Thymus (tissue), 14 donors: ENCODE results near the gene MCIDAS. TPM values are rescaled to one million over a fixed set of nuclear protein-coding genes. Genes with fewer than 3 reads are reported as not detected.

Experiments
- DNase-seq, 9 donors: peaks; one replicate each; pipeline ENCODE4 v3.0.0-alpha.2; 2013; ENCODE audit warnings: low spot score in 9 of 9, low read depth in 6 of 9, missing footprints in 1 of 9
- H3K27ac ChIP-seq, 2 donors: one replicate each; pipeline ENCODE4 v1.5.1; 2013; ENCODE audit warnings: control low read depth in 1 of 2, low read depth in 1 of 2, low read length in 1 of 2, mild to moderate bottlenecking in 1 of 2, moderate library complexity in 1 of 2
- H3K27me3 ChIP-seq, 2 donors: one replicate each; pipeline ENCODE4 v1.5.1; 2013; ENCODE audit warnings: low read length in 1 of 2; ENCODE audit not compliant: control insufficient read depth in 2 of 2, insufficient read depth in 1 of 2
- H3K36me3 ChIP-seq, 2 donors: one replicate each; pipeline ENCODE4 v1.5.1; 2013; ENCODE audit warnings: low read length in 1 of 2, mild to moderate bottlenecking in 1 of 2, moderate library complexity in 1 of 2; ENCODE audit not compliant: control insufficient read depth in 2 of 2, insufficient read depth in 2 of 2
- H3K4me1 ChIP-seq, 2 donors: one replicate each; pipeline ENCODE4 v1.5.1; 2013; ENCODE audit warnings: low read length in 2 of 2; ENCODE audit not compliant: control insufficient read depth in 2 of 2, insufficient read depth in 2 of 2
- H3K4me3 ChIP-seq, 2 donors: one replicate each; pipeline ENCODE4 v1.5.1; 2013; ENCODE audit warnings: low read length in 2 of 2, control low read depth in 1 of 2, mild to moderate bottlenecking in 1 of 2
- H3K9me3 ChIP-seq, 2 donors: one replicate each; pipeline ENCODE4 v1.5.1; 2013; ENCODE audit warnings: low read length in 1 of 2, mild to moderate bottlenecking in 1 of 2; ENCODE audit not compliant: control insufficient read depth in 2 of 2, insufficient read depth in 1 of 2
- WGBS: extraction: QIAGEN DNeasy Blood & Tissue Kit; methylation state at CpG from one replicate; pipeline ENCODE4 v1.1.7; 2013; 5-methylcytosine and 5-hydroxymethylcytosine counted together
- long read RNA-seq, 10 donors: transcript quantifications; one replicate each; lab custom pipeline, GENCODE V29; 2026
- polyA plus RNA-seq: library from polyadenylated mRNA; stranded (reverse); fragments of 200-250 nt; gene quantifications from one replicate; pipeline ENCODE4 v1.2.3, GENCODE V29; 2013
- total RNA-seq: library from RNA; stranded (reverse); fragments of 120-200 nt; gene quantifications from one replicate; pipeline ENCODE4 v1.2.4, GENCODE V29; 2013
- donor health status: healthy.

Gene MCIDAS
- total RNA-seq, result not detected
- 0.11 TPM for polyA plus RNA-seq
- long read RNA-seq, donor 1, result 0 reads
- long read RNA-seq, donor 2, result 0 reads
- long read RNA-seq, donor 3, result 0 reads
- long read RNA-seq, donor 4, result 0 reads
- long read RNA-seq, donor 5, result 0 reads
- long read RNA-seq, donor 6, result 0 reads
- long read RNA-seq, donor 7, result 0 reads
- long read RNA-seq, donor 8, result 0 reads
- long read RNA-seq, donor 9, result 0 reads
- long read RNA-seq, donor 10, result 0 reads

DNA sequence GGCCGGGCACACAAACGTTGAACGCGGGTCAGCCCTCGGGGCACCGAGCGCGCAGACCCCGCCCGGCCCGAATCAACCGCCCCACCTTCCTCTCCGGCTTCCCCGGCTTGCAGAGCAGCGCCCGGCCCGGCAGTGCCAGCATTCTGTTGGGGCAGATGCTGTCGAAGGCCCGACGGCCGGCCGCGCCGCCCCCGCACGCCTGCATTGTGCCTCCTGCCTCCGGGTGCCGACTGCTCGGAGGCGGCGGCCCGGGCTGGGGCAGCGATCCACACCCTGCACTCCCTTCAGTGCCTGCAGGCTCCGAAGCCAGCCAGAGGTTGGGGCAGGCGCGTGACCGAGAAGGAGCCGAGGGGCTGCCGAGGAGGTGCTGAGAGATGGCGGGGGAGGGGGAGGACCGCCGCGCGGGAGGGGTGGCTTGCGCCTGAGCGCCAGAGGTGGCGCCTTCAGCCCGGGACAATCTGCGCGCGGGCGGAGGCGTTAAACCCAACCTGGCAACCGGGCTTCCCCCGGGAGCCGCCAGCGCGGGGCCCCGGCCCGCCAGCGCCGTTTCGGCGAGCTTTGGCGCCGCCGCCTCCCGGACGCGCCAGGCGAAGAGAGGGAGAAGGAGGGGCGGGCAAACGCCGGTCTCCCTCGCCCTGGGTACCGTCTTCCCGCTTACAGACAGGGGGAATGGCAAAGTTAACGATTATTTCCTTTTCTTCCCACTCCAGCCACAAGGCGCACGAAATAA lies at the start of gene MCIDAS:
Gene MCIDAS, minus strand, starts transcription at position 382 of the 730 bp plus-strand sequence. Its CDS starts 177 bp downstream, at position 205.
- peak in 2 of 9 donors; percentile 47 to 62 for DNase-seq
- WGBS, result 1% methylated on average over 80 of the region's 80 CpGs
- H3K36me3 ChIP-seq, result peaks cover 0 to 3% of the 10 kb centered on the region in 2 donors
- peaks cover 1 to 4% of the 10 kb centered on the region in 2 donors for H3K9me3 ChIP-seq
- peaks cover 18 to 45% of the 10 kb centered on the region in 2 donors for H3K4me1 ChIP-seq
- no peak within 1 kb of the TSS for H3K27ac ChIP-seq
- H3K27me3 ChIP-seq, result peaks cover 89 to 100% of the 10 kb centered on the region in 2 donors
- peak within 1 kb of the TSS in 1 of 2 donors; percentile 46 for H3K4me3 ChIP-seq

DNA sequence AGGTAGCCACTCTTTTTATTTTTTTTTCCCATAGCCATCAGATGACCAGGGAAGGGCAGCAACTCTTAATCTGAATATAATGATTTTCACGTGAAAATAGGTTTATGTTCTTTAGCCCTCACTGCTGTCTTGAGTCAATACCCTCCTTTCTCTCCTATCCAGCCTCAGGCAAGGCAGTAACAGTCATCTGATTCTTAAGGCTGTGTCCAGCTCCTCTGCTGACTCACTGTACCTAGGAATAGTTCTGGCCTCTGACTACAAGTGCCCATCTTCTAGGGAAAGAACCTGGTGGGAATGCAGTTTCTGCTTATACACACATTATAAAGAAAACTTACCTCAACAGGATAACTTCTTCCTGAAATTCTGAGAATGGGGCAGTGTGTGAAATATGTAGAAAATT lies 49.7 kb upstream of the MCIDAS start:
- 100% methylated on average over 1 of the region's 1 CpG for WGBS
- Histone ChIP-seq H3K36me3 (peaks cover 28 to 70% of the 10 kb centered on the region in 2 donors), H3K27me3 (no peaks in the 10 kb centered on the region)

GRCh38 chr5:55258339-55258738 lies 31.2 kb upstream of the MCIDAS start:
- Histone ChIP-seq H3K27ac (no peak overlapping the region), H3K9me3 (no peaks in the 10 kb centered on the region), H3K4me1 (no peaks in the 10 kb centered on the region), H3K36me3 (peaks cover 18 to 41% of the 10 kb centered on the region in 2 donors), H3K27me3 (no peaks in the 10 kb centered on the region), H3K4me3 (no peak overlapping the region)
- DNase-seq, result no peak
- 95% methylated on average over 3 of the region's 3 CpGs for WGBS

More for the DNA sequence above, 49.7 kb upstream of the MCIDAS start:
- H3K4me3 ChIP-seq, result no peak overlapping the region
- no peak for DNase-seq
- H3K4me1 ChIP-seq, result no peaks in the 10 kb centered on the region
- no peaks in the 10 kb centered on the region for H3K9me3 ChIP-seq
- H3K27ac ChIP-seq, result no peak overlapping the region

- H3K27ac ChIP-seq, result no peak overlapping the region
- H3K9me3 ChIP-seq, result no peaks in the 10 kb centered on the region
- no peaks in the 10 kb centered on the region for H3K4me1 ChIP-seq
- no peaks in the 10 kb centered on the region for H3K27me3 ChIP-seq
- H3K4me3 ChIP-seq, result no peak overlapping the region
- DNase-seq, result no peak
- peaks cover 14 to 24% of the 10 kb centered on the region in 2 donors for H3K36me3 ChIP-seq
- 94% methylated on average over 4 of the region's 4 CpGs for WGBS
These were observed 27.7 kb upstream of the MCIDAS start for GRCh38 chr5:55254802-55255201.

GRCh38 chr5:55250064-55250463 lies 22.9 kb upstream of the MCIDAS start:
- peaks cover 3 to 8% of the 10 kb centered on the region in 2 donors for H3K36me3 ChIP-seq
- 99% methylated on average over 1 of the region's 1 CpG for WGBS
- H3K4me1 ChIP-seq, result no peaks in the 10 kb centered on the region
- DNase-seq, result no peak
- H3K27ac ChIP-seq, result no peak overlapping the region
- H3K4me3 ChIP-seq, result no peak overlapping the region
- no peaks in the 10 kb centered on the region for H3K9me3 ChIP-seq
- no peaks in the 10 kb centered on the region for H3K27me3 ChIP-seq

DNA sequence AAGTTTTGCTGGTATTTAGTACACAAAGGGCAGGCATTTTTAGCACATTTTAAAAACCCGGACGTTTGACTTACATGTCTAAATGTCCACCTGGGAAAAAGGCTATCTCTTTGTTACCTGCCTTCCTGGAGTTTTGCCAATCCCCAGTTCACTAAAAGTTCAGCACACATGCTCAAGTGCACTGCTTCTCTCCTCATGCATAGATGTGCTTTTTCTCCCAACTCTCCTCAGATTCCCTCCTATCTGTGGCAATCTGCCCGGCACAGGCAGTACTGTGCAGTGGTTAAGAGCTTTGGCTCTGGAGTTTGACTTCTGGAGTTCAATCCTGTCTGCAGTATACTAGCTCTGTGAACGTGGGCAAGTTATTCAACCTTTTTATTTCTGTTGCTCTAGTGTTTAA lies 14.6 kb upstream of the MCIDAS start:
- DNase-seq, result no peak
- H3K4me1 ChIP-seq, result no peaks in the 10 kb centered on the region
- peaks cover 4 to 30% of the 10 kb centered on the region in 2 donors for H3K27me3 ChIP-seq
- no peaks in the 10 kb centered on the region for H3K36me3 ChIP-seq
- H3K4me3 ChIP-seq, result no peak overlapping the region
- no peak overlapping the region for H3K27ac ChIP-seq
- WGBS, result 91% methylated on average over 4 of the region's 4 CpGs
- no peaks in the 10 kb centered on the region for H3K9me3 ChIP-seq

GRCh38 chr5:55236800-55237199 lies 9.7 kb upstream of the MCIDAS start:
- no peak for DNase-seq
- 90% methylated on average over 10 of the region's 10 CpGs for WGBS
- Histone ChIP-seq H3K27me3 (peaks cover 34 to 74% of the 10 kb centered on the region in 2 donors), H3K4me3 (no peak overlapping the region), H3K27ac (no peak overlapping the region), H3K36me3 (no peaks in the 10 kb centered on the region), H3K4me1 (peaks cover 14 to 27% of the 10 kb centered on the region in 2 donors), H3K9me3 (peaks cover 0 to 10% of the 10 kb centered on the region in 2 donors)

- peaks cover 0 to 3% of the 10 kb centered on the region in 2 donors for H3K36me3 ChIP-seq
- DNase-seq, result peak in 1 of 9 donors; percentile 31
- no peak overlapping the region for H3K27ac ChIP-seq
- WGBS, result 23% methylated on average over 31 of the region's 31 CpGs
- H3K4me1 ChIP-seq, result peaks cover 19 to 37% of the 10 kb centered on the region in 2 donors
- peaks cover 52 to 93% of the 10 kb centered on the region in 2 donors for H3K27me3 ChIP-seq
- H3K4me3 ChIP-seq, result peak overlapping the region; percentile 14 to 53
- H3K9me3 ChIP-seq, result peaks cover 0 to 10% of the 10 kb centered on the region in 2 donors
These were observed 7.1 kb upstream of the MCIDAS start for GRCh38 chr5:55234121-55234700.
